HepG2 (cell line): ENCODE data around the gene BBIP1. TPM values are rescaled to one million over a fixed set of nuclear protein-coding genes. Genes with fewer than 3 reads are reported as not detected.

Experiments
- EEA1 ChIP-seq: sonication (generic); formaldehyde crosslinking; IDR thresholded peaks from 2 replicates; pipeline ENCODE4 v1.5.1; 2020; ENCODE audit warnings: mild to moderate bottlenecking, missing genetic modification reagents, borderline replicate concordance
- KAT2B ChIP-seq: fragments of 150-350 bp; IDR thresholded peaks from 2 replicates; pipeline ENCODE4 v1.6.1; 2014; ENCODE audit warnings: low read depth, low read length, borderline replicate concordance
- NAIF1 ChIP-seq: sonication (generic); formaldehyde crosslinking; IDR thresholded peaks from 2 replicates; pipeline ENCODE4 v1.5.0; 2020; ENCODE audit warnings: mild to moderate bottlenecking, missing genetic modification reagents, borderline replicate concordance
- PLRG1 ChIP-seq: fragments of 450-650 bp; conservative IDR thresholded peaks from 2 replicates; pipeline ENCODE4 v1.6.1; 2016
- SMARCC2 ChIP-seq: fragments of 450-650 bp; IDR thresholded peaks from 2 replicates; pipeline ENCODE4 v1.6.1; 2017; ENCODE audit warnings: antibody characterized with exemption, mild to moderate bottlenecking
- TCF7 ChIP-seq: sonication (generic); IDR thresholded peaks from 2 replicates; pipeline ENCODE4 v1.6.1; 2016; ENCODE audit warnings: antibody characterized with exemption, low read depth
- ZFAT ChIP-seq: sonication (generic); formaldehyde crosslinking; conservative IDR thresholded peaks from 2 replicates; pipeline ENCODE4 v1.8.1; 2023; ENCODE audit warnings: missing genetic modification reagents, inconsistent platforms
- ZNF225 ChIP-seq: sonication (generic); formaldehyde crosslinking; IDR thresholded peaks from 2 replicates; pipeline ENCODE4 v1.4.0; 2020; ENCODE audit warnings: mild to moderate bottlenecking, missing genetic modification reagents
- ZNF703 ChIP-seq: sonication (generic); formaldehyde crosslinking; IDR thresholded peaks from 2 replicates; pipeline ENCODE4 v1.5.1; 2020; ENCODE audit warnings: missing genetic modification reagents, mild to moderate bottlenecking, moderate library complexity, borderline replicate concordance
- ZNF773 ChIP-seq: sonication (generic); formaldehyde crosslinking; IDR thresholded peaks from 2 replicates; pipeline ENCODE4 v1.4.0; 2020; ENCODE audit warnings: missing genetic modification reagents, borderline replicate concordance
- polyA plus RNA-seq, 8 experiments: library from polyadenylated mRNA; depleted of rRNA in 3 of 8; stranded (reverse) in 7 of 8; unstranded in 1 of 8; fragments of >200 nt; fragmentation: Illumina TruSeq in 4 of 8; extraction: Trizol in 4 of 8; gene quantifications; 2 replicates each; pipeline versions ENCODE4 v1.2.1 to v1.2.3, GENCODE V29; 2011 to 2016; ENCODE audit warnings: low read depth in 4 of 8, missing spikeins in 1 of 8, mixed read lengths in 1 of 8; ENCODE audit not compliant: insufficient read depth in 1 of 8
- total RNA-seq, 5 experiments: library from RNA; depleted of rRNA; stranded (reverse); fragments of >200 nt; fragmentation: Illumina TruSeq; extraction: Trizol; gene quantifications; 2 replicates each; pipeline ENCODE4 v1.2.3, GENCODE V29; 2016; ENCODE audit warnings: low read depth in 1 of 5
- TF ChIP-seq, protein P1 (sequence below): sonication (generic); formaldehyde crosslinking; IDR thresholded peaks from 2 replicates; pipeline ENCODE4 v1.9.0; 2021; ENCODE audit warnings: missing genetic modification reagents, borderline replicate concordance
- TF ChIP-seq, protein P2 (sequence below): sonication (generic); formaldehyde crosslinking; IDR thresholded peaks from 2 replicates; pipeline ENCODE4 v1.5.0; 2020; ENCODE audit warnings: mild to moderate bottlenecking, missing genetic modification reagents, borderline replicate concordance
- TF ChIP-seq, protein P3 (sequence below): fragments of 450-650 bp; IDR thresholded peaks from 2 replicates; pipeline ENCODE4 v1.6.1; 2017
- TF ChIP-seq, protein P4 (sequence below): IDR thresholded peaks from 2 replicates; pipeline ENCODE4 v1.6.1; 2012; ENCODE audit warnings: low read depth, low read length, improper control_type of control experiment

BBIP1 gene
- total and polyA plus RNA-seq, 2 of the 13 experiments (the other 11 are each of a cell fraction or from before 2014, with no cell fraction given) = 18.3 to 24.1 TPM

DNA sequence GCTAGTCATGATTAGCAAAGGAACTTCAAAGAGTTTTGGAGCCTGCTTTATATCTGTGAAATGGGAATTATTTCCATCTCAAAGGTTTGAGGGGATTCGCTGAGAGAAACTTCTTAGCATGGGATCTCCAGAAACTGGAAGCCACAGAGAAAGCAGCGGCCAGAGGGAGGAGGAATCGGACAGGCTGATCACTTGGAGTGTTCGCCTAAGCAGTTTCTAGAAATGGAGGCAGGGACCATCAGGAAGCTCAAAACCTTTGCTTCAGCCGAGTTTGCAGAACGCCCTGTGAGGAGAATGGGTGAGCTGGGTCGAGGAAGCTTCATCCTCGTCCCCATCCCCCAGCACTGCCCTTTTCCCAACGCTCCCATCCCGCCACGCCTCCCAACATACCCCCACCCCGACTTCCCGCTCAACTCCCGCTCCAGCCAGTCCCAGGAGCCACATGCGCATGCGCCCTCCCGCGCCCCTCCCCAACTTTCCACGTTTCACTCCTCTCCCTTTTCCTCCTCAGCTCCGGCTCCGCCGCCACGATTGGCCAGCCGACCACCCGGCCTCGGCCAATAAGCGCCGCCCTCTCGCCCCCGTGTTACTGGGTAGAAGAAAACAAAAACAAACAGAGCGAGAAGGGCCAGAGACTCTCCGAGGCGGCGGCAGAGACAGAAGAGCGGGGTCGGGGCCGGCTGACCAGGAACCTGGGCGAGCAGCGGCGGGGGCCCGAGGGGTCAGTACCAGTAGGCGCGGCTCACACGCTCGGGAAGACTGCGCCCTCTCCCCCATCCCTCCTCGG is 47.5 kb downstream of the BBIP1 start, which contains the start of gene PDCD4 (continued):
- TF ChIP-seq, protein P1, sequence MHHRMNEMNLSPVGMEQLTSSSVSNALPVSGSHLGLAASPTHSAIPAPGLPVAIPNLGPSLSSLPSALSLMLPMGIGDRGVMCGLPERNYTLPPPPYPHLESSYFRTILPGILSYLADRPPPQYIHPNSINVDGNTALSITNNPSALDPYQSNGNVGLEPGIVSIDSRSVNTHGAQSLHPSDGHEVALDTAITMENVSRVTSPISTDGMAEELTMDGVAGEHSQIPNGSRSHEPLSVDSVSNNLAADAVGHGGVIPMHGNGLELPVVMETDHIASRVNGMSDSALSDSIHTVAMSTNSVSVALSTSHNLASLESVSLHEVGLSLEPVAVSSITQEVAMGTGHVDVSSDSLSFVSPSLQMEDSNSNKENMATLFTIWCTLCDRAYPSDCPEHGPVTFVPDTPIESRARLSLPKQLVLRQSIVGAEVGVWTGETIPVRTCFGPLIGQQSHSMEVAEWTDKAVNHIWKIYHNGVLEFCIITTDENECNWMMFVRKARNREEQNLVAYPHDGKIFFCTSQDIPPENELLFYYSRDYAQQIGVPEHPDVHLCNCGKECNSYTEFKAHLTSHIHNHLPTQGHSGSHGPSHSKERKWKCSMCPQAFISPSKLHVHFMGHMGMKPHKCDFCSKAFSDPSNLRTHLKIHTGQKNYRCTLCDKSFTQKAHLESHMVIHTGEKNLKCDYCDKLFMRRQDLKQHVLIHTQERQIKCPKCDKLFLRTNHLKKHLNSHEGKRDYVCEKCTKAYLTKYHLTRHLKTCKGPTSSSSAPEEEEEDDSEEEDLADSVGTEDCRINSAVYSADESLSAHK (CRISPR knock-in tag) = no peak
- TF ChIP-seq ZNF703 (CRISPR knock-in tag) = no peak
- TF ChIP-seq, protein P2, sequence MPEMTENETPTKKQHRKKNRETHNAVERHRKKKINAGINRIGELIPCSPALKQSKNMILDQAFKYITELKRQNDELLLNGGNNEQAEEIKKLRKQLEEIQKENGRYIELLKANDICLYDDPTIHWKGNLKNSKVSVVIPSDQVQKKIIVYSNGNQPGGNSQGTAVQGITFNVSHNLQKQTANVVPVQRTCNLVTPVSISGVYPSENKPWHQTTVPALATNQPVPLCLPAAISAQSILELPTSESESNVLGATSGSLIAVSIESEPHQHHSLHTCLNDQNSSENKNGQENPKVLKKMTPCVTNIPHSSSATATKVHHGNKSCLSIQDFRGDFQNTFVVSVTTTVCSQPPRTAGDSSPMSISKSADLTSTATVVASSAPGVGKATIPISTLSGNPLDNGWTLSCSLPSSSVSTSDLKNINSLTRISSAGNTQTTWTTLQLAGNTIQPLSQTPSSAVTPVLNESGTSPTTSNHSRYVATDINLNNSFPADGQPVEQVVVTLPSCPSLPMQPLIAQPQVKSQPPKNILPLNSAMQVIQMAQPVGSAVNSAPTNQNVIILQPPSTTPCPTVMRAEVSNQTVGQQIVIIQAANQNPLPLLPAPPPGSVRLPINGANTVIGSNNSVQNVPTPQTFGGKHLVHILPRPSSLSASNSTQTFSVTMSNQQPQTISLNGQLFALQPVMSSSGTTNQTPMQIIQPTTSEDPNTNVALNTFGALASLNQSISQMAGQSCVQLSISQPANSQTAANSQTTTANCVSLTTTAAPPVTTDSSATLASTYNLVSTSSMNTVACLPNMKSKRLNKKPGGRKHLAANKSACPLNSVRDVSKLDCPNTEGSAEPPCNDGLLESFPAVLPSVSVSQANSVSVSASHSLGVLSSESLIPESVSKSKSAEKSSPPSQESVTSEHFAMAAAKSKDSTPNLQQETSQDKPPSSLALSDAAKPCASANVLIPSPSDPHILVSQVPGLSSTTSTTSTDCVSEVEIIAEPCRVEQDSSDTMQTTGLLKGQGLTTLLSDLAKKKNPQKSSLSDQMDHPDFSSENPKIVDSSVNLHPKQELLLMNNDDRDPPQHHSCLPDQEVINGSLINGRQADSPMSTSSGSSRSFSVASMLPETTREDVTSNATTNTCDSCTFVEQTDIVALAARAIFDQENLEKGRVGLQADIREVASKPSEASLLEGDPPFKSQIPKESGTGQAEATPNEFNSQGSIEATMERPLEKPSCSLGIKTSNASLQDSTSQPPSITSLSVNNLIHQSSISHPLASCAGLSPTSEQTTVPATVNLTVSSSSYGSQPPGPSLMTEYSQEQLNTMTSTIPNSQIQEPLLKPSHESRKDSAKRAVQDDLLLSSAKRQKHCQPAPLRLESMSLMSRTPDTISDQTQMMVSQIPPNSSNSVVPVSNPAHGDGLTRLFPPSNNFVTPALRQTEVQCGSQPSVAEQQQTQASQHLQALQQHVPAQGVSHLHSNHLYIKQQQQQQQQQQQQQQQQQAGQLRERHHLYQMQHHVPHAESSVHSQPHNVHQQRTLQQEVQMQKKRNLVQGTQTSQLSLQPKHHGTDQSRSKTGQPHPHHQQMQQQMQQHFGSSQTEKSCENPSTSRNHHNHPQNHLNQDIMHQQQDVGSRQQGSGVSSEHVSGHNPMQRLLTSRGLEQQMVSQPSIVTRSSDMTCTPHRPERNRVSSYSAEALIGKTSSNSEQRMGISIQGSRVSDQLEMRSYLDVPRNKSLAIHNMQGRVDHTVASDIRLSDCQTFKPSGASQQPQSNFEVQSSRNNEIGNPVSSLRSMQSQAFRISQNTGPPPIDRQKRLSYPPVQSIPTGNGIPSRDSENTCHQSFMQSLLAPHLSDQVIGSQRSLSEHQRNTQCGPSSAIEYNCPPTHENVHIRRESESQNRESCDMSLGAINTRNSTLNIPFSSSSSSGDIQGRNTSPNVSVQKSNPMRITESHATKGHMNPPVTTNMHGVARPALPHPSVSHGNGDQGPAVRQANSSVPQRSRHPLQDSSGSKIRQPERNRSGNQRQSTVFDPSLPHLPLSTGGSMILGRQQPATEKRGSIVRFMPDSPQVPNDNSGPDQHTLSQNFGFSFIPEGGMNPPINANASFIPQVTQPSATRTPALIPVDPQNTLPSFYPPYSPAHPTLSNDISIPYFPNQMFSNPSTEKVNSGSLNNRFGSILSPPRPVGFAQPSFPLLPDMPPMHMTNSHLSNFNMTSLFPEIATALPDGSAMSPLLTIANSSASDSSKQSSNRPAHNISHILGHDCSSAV = no peak
- TF ChIP-seq ZNF225 (CRISPR knock-in tag) = no peak
- no peak for TF ChIP-seq NAIF1
- TF ChIP-seq ZFAT (CRISPR knock-in tag) = no peak
- no peak for TF ChIP-seq SMARCC2
- no peak for TF ChIP-seq TCF7
- TF ChIP-seq, protein P3, sequence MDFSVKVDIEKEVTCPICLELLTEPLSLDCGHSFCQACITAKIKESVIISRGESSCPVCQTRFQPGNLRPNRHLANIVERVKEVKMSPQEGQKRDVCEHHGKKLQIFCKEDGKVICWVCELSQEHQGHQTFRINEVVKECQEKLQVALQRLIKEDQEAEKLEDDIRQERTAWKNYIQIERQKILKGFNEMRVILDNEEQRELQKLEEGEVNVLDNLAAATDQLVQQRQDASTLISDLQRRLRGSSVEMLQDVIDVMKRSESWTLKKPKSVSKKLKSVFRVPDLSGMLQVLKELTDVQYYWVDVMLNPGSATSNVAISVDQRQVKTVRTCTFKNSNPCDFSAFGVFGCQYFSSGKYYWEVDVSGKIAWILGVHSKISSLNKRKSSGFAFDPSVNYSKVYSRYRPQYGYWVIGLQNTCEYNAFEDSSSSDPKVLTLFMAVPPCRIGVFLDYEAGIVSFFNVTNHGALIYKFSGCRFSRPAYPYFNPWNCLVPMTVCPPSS = no peak
- no peak for TF ChIP-seq KAT2B
- no peak for TF ChIP-seq ZNF773 (CRISPR knock-in tag)
- TF ChIP-seq, protein P4, sequence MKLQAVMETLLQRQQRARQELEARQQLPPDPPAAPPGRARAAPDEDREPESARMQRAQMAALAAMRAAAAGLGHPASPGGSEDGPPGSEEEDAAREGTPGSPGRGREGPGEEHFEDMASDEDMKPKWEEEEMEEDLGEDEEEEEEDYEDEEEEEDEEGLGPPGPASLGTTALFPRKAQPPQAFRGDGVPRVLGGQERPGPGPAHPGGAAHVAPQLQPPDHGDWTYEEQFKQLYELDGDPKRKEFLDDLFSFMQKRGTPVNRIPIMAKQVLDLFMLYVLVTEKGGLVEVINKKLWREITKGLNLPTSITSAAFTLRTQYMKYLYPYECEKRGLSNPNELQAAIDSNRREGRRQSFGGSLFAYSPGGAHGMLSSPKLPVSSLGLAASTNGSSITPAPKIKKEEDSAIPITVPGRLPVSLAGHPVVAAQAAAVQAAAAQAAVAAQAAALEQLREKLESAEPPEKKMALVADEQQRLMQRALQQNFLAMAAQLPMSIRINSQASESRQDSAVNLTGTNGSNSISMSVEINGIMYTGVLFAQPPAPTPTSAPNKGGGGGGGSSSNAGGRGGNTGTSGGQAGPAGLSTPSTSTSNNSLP = no peak
- no peak for TF ChIP-seq PLRG1
- TF ChIP-seq EEA1 (CRISPR knock-in tag) = 0 out of 2 replicates have a peak, but pooled peaks have one; percentile 26
